GM23338 (cell line): Measurements from ENCODE around the gene ANKRD44.

Experiments used
- POLR2AphosphoS5 ChIP-seq: IDR thresholded peaks from 2 replicates; pipeline ENCODE4 v1.6.1; 2016; ENCODE audit warnings: antibody characterized with exemption, low read depth
- ZNF114 ChIP-seq: fragments of 250-450 bp; sonication (Bioruptor Pico); IDR thresholded peaks from 2 replicates; pipeline ENCODE4 v1.5.0; 2020; ENCODE audit warnings: mild to moderate bottlenecking, moderate library complexity
- TF ChIP-seq, protein P1 (sequence below), 2 experiments: fragments of 200-600 bp in 1 of 2; sonication (generic) in 1 of 2; conservative IDR thresholded peaks; 2 replicates each; pipeline versions ENCODE4 v1.5.1 to v1.6.1; 2016 to 2017; ENCODE audit warnings: antibody characterized with exemption in 2 of 2, low read depth in 2 of 2, mild to moderate bottlenecking in 2 of 2, moderate library complexity in 1 of 2

DNA sequence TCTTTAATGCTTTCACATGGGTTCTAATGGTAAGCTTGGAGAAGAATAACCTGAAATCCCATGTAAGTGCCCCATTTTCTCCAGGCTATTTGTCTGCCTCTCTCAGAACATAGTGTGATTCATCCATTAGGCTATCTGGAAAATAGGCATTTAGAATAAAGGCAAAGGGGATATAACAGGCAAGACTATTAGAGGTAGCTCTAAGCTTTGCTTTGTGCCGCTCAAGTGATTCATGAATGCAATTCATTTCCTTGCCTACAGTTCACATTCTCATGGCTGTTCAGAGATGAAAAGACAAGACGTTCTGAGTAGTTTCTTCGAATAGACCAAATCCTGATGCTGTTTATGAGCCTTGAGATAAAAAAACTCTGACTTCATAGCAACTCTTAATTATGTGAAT, 101.7 kb downstream of the ANKRD44 start:
- TF ChIP-seq, protein P1, sequence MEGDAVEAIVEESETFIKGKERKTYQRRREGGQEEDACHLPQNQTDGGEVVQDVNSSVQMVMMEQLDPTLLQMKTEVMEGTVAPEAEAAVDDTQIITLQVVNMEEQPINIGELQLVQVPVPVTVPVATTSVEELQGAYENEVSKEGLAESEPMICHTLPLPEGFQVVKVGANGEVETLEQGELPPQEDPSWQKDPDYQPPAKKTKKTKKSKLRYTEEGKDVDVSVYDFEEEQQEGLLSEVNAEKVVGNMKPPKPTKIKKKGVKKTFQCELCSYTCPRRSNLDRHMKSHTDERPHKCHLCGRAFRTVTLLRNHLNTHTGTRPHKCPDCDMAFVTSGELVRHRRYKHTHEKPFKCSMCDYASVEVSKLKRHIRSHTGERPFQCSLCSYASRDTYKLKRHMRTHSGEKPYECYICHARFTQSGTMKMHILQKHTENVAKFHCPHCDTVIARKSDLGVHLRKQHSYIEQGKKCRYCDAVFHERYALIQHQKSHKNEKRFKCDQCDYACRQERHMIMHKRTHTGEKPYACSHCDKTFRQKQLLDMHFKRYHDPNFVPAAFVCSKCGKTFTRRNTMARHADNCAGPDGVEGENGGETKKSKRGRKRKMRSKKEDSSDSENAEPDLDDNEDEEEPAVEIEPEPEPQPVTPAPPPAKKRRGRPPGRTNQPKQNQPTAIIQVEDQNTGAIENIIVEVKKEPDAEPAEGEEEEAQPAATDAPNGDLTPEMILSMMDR (conservative IDR thresholded peaks at IDR 0.05; ENCODE audit: low read depth in 2 of 2) = no peak
- TF ChIP-seq POLR2AphosphoS5 (no peak), ZNF114 (CRISPR knock-in tag) (no peak)
